ENCODE measurements around the gene DYNLRB2.

DYNLRB2 gene

GRCh38 chr16:80540516-80541305, at the start of gene DYNLRB2:
TSS of gene DYNLRB2 (plus strand) at chr16:80540993. CDS start at chr16:80541077, 84 bp downstream.
- DNase-seq (ENCODE audit: low read depth), result peak; percentile 84

- no peak for DNase-seq (ENCODE audit: low read depth)
Observed at GRCh38 chr16:80500116-80500859, 40.5 kb upstream of the DYNLRB2 start.

- no peak for DNase-seq (ENCODE audit: low read depth)
Observed at GRCh38 chr16:80500961-80501525, 39.8 kb upstream of the DYNLRB2 start.

- no peak for DNase-seq (ENCODE audit: low read depth)
Observed at GRCh38 chr16:80503107-80503506, 37.7 kb upstream of the DYNLRB2 start.

GRCh38 chr16:80507538-80507937, 33.3 kb upstream of the DYNLRB2 start:
- no peak for DNase-seq (ENCODE audit: low read depth)

- no peak for DNase-seq (ENCODE audit: low read depth)
Observed at GRCh38 chr16:80509872-80510271, 30.9 kb upstream of the DYNLRB2 start.

- DNase-seq (ENCODE audit: low read depth), result no peak
Observed at GRCh38 chr16:80511824-80512592, 28.8 kb upstream of the DYNLRB2 start.

GRCh38 chr16:80512593-80512853, 28.3 kb upstream of the DYNLRB2 start:
- no peak for DNase-seq (ENCODE audit: low read depth)

GRCh38 chr16:80515374-80515773, 25.4 kb upstream of the DYNLRB2 start:
- no peak for DNase-seq (ENCODE audit: low read depth)

- no peak for DNase-seq (ENCODE audit: low read depth)
Observed at GRCh38 chr16:80517846-80518245, 22.9 kb upstream of the DYNLRB2 start.

GRCh38 chr16:80518436-80518835, 22.4 kb upstream of the DYNLRB2 start:
- no peak for DNase-seq (ENCODE audit: low read depth)

GRCh38 chr16:80519189-80519588, 21.6 kb upstream of the DYNLRB2 start:
- no peak for DNase-seq (ENCODE audit: low read depth)

GRCh38 chr16:80525420-80525819, 15.4 kb upstream of the DYNLRB2 start:
- DNase-seq (ENCODE audit: low read depth), result no peak

GRCh38 chr16:80526418-80527061, 14.3 kb upstream of the DYNLRB2 start:
- DNase-seq (ENCODE audit: low read depth), result peak; percentile 43

- DNase-seq (ENCODE audit: low read depth), result peak; percentile 12
Observed at GRCh38 chr16:80527297-80527696, 13.5 kb upstream of the DYNLRB2 start.

GRCh38 chr16:80530479-80530878, 10.3 kb upstream of the DYNLRB2 start:
- DNase-seq (ENCODE audit: low read depth), result no peak

GRCh38 chr16:80536238-80536637, 4.6 kb upstream of the DYNLRB2 start:
- DNase-seq (ENCODE audit: low read depth), result no peak

- DNase-seq (ENCODE audit: low read depth), result no peak
Observed at GRCh38 chr16:80541306-80541694, 507 bp downstream of the DYNLRB2 start.

GRCh38 chr16:80543162-80543561, 2.4 kb downstream of the DYNLRB2 start:
- no peak for DNase-seq (ENCODE audit: low read depth)

- DNase-seq (ENCODE audit: low read depth), result no peak
Observed at GRCh38 chr16:80544326-80544725, 3.5 kb downstream of the DYNLRB2 start.

- no peak for DNase-seq (ENCODE audit: low read depth)
Observed at GRCh38 chr16:80546249-80546648, 5.5 kb downstream of the DYNLRB2 start.

- DNase-seq (ENCODE audit: low read depth), result no peak
Observed at GRCh38 chr16:80547145-80547544, 6.4 kb downstream of the DYNLRB2 start.

Data from stimulated activated CD4-positive, alpha-beta T cell treated with anti-CD3 and anti-CD28 coated beads, Interleukin-2, amount 100 ng/mL, for 4 hours (primary cell).